Stimulated activated CD4-positive, alpha-beta T cell treated with anti-CD3 and anti-CD28 coated beads, Interleukin-12 subunit alpha, Interleukin-12 subunit beta, amount 100 ng/mL, for 48 hours (primary cell): Measurements from ENCODE around the gene TNS2.
A peak's percentile ranks its signal among the peaks of the same experiment; 100 is the strongest.

ENCODE experiments used
- DNase-seq, 3 donors: peaks; one replicate each; pipeline ENCODE4 v3.0.0-alpha.2; 2020; ENCODE audit warnings: low read depth in 2 of 3, low spot score in 1 of 3

The TNS2 gene

GRCh38 chr12:53067993-53068770 lies 18.3 kb downstream of the TNS2 start:
- no peak for DNase-seq

DNA sequence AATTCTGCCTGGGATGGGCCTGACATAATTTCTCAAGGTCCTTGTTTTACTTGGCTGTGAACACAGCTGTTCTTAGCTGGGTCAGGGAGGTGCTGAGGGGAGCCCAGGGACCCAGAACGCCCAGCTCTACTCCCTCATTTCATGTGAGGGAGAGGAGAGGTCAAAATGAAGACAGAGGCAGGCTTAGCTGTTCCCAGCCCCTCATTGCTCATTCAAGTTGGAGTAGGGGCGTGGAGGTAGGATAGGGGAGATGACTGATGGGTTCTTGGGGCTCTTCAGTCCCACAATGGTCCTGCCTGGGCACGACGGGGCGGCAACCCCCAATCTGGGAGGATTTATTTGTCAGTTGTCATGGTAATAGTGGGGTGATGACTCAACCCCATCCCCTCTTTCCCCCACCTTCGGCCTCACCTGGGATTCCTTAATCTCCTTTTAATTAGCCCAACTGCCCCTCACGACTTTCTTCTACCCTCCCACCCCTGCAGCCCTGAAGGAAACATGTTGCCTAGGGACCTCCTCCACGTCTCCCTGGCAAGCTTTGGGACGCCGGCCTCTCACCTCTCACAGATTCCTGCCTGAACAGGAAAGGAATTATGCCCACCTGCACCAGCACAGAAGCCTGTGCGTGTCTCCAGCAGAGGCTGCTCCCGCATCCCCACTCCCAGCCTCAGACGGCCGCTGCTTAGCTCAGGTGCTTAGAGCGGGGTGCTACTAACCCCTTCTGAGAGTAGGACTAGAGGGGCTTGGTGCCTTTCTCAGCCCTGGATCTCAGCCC lies 19.1 kb downstream of the TNS2 start:
- DNase-seq: no peak

DNA sequence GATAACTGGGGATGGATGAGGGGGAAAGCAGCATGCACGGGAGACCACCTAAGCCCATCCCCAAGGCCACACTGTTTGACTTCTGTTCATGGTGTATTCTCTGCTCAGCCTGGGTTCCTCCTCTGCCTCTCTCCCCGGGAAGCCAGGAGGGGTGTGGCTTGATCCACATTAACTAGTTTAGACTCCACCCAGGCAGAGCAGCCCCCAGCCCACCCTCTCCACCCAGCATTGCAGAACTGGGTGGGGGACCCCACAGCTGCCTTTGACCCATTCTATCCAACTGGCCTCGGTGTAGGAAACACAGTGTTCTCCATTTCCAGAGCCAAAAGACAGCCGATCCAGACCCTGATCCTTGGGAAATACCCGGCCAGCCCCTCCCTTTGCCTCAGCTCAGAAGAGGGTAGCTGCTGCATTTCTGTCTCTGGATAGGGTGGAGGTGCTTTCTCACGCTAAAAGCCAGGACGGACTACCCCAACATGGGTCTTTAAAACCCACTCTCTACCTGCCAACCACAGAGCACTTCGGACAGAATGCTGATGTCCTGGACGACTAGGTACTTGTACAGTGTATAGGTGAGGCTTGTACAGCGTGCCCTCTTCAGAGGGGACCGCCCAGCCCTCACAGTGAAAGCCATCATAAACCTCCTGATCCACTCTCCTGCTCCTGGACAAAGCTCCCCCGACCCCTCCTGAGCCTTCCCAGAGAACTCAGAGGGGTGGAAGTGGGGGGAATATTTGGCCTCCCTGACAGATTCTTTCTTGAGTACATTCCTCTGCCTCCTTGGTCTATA lies 20.0 kb downstream of the TNS2 start:
- DNase-seq: no peak

GRCh38 chr12:53070877-53071492 lies 21.1 kb downstream of the TNS2 start:
- no peak for DNase-seq

GRCh38 chr12:53071591-53072551 lies 22.0 kb downstream of the TNS2 start:
- DNase-seq: no peak

DNA sequence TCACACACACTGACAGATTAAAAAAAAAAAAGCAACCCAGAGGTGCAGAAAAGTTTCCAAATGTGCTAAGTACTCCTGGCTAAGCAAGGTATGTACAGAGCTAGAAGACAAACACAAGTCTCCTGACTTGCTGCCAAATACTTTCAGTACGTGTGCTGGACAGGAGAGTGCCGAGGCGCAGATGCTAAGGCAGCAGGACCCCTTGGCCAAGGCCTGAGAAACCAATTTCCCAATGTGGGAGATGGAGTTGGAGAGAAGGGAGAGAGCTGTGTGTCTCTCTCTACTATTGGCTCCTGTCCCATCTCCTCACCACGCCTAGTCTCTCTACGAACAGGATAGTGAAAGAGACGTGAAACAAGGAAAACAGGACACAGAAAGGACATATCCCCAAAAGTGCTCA lies 24.0 kb downstream of the TNS2 start:
- no peak for DNase-seq

- DNase-seq: no peak
Measured at GRCh38 chr12:53074283-53074998, 24.6 kb downstream of the TNS2 start.

- no peak for DNase-seq
Measured at GRCh38 chr12:53074999-53075370, 25.1 kb downstream of the TNS2 start.

DNA sequence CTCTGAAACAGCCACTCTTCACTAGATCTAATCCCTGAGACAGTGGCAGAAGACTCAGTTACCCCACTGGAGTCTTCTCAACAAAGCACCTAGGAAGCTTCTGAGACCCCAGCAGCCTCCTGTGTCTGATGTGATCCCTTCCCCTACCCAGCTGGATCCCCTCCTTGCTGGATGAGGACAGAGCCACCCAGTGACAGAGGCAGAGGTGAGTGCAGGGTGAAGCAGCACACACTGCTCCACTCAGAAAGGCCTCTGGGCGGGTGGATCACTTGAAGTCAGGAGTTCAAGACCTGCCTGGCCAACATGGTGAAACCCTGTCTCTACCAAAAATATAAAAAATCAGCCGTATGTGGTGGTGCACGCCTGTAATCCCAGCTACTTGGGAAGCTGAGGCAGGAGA lies 26.6 kb downstream of the TNS2 start:
- DNase-seq: no peak

- no peak for DNase-seq
Measured at GRCh38 chr12:53077030-53077429, 27.2 kb downstream of the TNS2 start.

DNA sequence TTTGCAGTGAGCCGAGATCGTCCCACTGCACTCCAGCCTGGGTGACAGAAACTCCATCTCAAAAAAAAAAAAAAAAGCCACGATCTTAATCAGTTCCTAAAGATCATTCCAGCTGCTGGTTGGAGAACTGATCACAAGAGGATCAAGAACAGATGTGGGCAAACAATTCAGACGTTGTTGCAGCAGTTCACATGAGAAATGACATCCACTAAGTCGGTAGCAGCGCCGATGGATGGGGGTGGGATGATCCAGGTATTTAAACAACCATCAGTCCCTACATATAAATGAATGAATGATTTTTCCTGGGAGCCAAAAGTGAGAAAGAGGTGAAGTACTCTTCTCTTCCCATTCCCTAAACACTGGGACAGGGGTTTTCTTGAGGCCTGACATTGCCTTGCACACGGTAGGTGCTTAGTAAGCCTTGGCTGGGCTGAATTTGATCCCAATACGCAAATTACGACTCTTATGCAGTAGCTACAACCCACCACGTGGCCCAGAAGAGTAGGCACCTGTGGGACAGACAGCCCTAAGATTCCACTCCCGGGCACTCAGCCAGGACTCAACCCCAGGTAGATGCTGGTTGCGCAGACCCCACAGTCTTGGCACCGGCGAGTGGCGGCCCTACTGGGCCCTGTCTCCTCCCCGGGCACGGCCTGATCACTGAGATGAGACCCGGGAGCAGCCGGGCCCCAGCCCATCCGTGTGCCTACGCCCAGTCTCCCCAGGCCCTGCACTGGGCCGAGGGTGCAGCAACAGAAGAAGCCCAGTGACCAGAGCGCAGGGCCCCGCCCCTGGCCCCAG lies 28.8 kb downstream of the TNS2 start:
- DNase-seq: peak in 1 of 3 donors; percentile 31

DNA sequence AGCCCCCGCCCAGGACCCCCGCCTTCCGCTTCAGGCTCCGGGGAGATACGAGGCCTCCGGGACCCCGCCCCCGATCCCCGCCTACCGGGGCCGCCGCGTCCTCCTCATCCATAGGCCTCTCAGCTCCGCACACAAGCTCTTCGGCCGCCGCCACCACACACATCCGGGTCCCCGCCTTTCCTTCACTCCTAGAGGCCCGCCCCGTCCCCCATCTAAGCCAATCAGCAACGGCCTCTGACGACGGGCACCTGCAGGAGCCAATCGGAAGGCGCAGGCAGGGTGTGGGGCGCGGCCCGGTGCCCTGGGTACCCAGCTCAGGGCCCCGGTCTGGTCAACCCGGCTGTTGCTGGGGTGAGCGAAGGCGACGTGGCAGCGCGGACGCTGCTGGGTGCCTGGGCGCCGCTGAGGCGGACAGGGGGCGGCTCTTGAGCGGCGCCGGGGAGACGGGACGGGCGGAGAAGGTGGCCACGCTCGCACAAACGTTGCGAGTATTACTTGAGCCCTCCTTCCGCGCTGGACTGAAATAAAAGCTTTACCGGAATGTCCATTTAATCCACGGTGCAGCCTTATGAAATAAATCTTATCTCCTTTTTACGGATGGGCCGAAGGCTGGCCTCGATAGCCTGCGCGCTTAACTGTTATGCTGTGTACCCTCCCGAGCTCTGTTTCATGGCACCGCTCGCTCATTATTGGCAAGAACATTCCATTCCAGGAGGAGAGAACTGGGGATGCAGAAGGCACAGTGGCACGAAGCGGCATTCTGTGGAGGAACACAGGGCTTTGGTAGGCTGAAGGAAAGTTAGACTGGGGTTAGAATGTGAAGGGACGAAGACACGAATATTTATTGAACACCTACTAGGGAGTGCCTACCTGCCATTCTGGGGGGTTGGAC lies 29.6 kb downstream of the TNS2 start, which contains the start of gene SPRYD3:
Gene SPRYD3, minus strand, starts transcription at position 165 of the 892 bp plus-strand sequence. Its CDS starts 57 bp downstream, at position 108.
- peak; percentile 95 to 98 (median 95) for DNase-seq

- DNase-seq: no peak
Measured at GRCh38 chr12:53082637-53083175, 32.8 kb downstream of the TNS2 start.

- no peak for DNase-seq
Measured at GRCh38 chr12:53086361-53086760, 36.5 kb downstream of the TNS2 start.

DNA sequence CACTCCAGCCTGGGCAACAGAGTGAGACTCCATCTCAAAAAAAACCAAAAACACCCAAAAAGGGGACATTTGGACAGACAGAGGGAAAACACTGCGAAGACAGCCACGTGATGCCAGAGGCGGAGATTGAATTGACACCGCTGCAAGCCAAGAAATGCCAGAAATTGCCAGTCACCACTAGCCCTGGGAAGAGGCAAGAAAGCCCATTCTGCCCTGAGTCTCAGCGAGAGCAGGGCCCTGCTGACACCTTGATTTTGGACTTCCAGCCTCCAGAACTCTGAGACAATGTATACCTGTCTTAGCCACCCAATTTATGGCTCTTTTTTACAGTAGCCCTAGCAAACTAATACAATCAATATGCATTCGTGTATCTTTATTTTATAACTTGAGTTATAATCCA lies 40.2 kb downstream of the TNS2 start:
- DNase-seq: no peak

- DNase-seq: no peak
Measured at GRCh38 chr12:53090554-53090953, 40.7 kb downstream of the TNS2 start.

GRCh38 chr12:53091756-53092155 lies 41.9 kb downstream of the TNS2 start:
- no peak for DNase-seq
